Measurements from ENCODE around the gene F7.
"Not testable (repeated sequence)": the region's sequence is repeated elsewhere in the genome, so short reads cannot be mapped to it uniquely, and the experiment has no call there.

GRCh38 chr13:113161975-113162374 lies 56.4 kb downstream of the F7 start:
- TF ChIP-seq ZNF146 (tag by site-specific recombination; IDR thresholded peaks at IDR 0.05); CTCF (tag by site-specific recombination; IDR thresholded peaks at IDR 0.05); ZNF645 (tag by site-specific recombination; IDR thresholded peaks at IDR 0.05); PRDM10 (tag by site-specific recombination; IDR thresholded peaks at IDR 0.05); ZNF600 (tag by site-specific recombination; IDR thresholded peaks at IDR 0.05); ZSCAN30 (tag by site-specific recombination; IDR thresholded peaks at IDR 0.05); GLI2 (tag by site-specific recombination; IDR thresholded peaks at IDR 0.05; ENCODE audit: borderline replicate concordance, low read depth); ZNF354C (tag by site-specific recombination; IDR thresholded peaks at IDR 0.05; ENCODE audit: borderline replicate concordance, low read depth): not testable (repeated sequence)

Data from HEK293 (cell line).